HG03354 (cell line): ENCODE data around the gene OPN1SW.

ENCODE experiments used
- ATAC-seq: cut with Tn5 transposase; IDR thresholded peaks from one replicate; pipeline ENCODE4 v1.9.1; 2021; ENCODE audit warnings: mild to moderate bottlenecking; ENCODE audit not compliant: unreplicated experiment, poor library complexity, severe bottlenecking

The OPN1SW gene

GRCh38 chr7:128738570-128739047, 37.0 kb downstream of the OPN1SW start:
- peak; percentile 17 for ATAC-seq

GRCh38 chr7:128737867-128738385, 37.7 kb downstream of the OPN1SW start:
- no peak for ATAC-seq

DNA sequence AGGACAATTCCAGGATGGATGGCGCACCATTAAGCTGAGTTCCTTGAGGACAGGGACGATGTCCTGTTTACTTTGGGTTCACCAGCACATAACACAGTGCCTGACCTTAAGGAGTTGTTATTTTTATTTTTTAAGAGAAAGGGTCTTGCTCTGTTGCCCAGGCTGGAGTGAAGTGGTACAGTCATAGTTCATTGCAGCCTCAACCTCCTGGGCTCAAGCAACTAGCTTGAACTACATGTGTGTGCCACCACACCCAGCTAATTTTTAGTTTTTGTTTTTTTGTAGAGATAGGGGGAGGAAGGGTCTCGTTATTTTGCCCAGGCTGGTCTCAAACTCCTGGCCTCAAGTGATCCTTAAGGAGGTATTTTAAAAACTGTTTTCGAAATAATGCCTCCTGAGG, 38.2 kb downstream of the OPN1SW start:
- no peak for ATAC-seq

GRCh38 chr7:128735436-128735835, 40.2 kb downstream of the OPN1SW start:
- ATAC-seq = no peak

DNA sequence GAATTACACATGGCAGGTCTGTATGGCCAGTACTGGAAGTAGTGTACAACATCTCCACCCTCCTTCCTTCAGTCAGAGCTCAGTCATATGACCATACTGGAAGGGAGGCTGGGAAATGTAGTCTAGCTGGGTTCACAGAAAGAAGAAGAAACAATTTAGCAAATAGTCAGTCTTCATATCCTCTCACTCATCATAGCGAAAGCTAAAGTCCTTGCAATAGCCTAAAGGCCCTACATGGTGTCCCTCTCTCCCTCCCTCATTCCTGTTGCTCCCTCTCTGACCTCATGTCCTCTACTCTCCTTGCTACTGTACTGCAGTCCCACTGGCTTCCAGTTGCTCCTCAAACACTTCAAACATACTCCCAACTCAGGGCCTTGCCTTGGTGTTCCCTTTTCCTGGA, 40.7 kb downstream of the OPN1SW start:
- ATAC-seq = no peak

- ATAC-seq = no peak
Observed at GRCh38 chr7:128733278-128733645, 42.3 kb downstream of the OPN1SW start.

DNA sequence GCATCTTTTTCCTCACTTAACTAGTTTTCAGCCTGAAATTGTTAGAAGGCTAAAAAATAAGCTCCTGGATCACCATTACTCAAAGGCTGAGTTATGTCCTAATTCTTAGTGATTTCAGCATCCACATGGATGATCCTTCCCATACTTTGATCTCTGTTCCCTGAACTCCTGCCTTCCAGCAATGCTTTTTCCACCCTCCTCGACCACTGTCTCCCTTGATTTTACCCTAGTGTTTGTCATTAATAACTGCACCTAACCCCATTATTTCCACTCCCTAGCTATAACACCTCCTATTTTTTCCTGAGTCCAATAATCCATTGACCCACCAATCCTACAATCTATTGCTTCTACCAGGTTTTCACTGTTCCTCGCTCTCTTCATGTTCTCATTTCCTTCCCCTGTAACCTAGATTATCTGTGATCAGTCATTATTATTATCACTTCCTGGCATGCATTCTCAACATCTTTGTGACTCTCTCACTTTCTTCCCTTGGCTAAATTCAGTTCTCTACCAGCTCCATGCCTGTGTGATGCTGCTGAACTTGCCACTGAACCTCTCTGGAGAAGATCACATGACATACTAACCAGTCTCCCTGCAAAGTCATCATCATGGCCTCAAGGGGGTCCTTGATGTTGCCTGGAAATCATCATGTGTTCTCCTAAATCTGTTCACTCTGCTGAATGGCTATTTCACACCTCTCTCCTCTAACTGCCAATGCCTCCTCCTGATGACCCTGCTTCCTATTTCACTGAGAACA, 42.9 kb downstream of the OPN1SW start:
- no peak for ATAC-seq

DNA sequence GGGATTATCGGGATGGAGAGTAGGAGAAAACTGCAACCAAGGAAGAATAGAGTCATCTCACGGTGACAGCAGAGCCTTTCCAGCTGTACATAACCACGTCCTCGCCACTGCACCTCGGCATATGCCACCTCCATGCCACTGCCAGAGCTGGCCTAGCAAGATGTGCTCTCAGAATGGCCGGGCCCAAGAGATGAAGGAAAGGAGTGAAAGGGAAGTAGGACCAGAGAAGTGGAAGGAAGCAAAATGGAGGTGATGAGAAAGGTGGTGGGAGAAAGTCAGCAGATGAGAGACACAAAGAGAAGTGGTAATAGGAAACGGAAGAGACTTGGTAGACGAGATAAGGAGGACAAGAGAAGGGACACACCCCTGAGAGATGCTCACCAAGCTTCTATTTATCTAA, 44.4 kb downstream of the OPN1SW start:
- ATAC-seq = no peak

GRCh38 chr7:128729494-128729893, 46.1 kb downstream of the OPN1SW start:
- no peak for ATAC-seq

DNA sequence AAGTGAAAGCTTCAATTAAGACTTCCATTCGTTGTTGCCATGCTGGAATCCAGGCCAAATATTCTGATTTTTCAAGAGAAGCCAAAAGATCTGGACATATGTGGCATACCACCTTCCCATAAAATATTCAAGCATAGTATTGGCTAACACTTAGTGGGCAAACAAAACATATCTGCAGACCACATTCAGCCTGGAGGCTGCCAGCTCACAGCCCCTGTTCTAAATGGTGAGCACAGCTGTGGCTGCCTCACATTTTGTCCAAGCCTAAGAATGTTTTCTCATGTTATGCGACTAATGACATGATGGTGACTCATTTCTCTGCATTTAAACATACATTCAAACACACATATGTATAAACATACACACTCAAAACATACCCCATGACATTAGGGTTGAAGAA, 47.0 kb downstream of the OPN1SW start:
- no peak for ATAC-seq

- no peak for ATAC-seq
Observed at GRCh38 chr7:128727239-128727638, 48.4 kb downstream of the OPN1SW start.

- ATAC-seq = no peak
Observed at GRCh38 chr7:128726737-128727072, 48.9 kb downstream of the OPN1SW start.

- no peak for ATAC-seq
Observed at GRCh38 chr7:128726059-128726736, 49.4 kb downstream of the OPN1SW start.

GRCh38 chr7:128725531-128725930, 50.1 kb downstream of the OPN1SW start:
- ATAC-seq = no peak

- ATAC-seq = no peak
Observed at GRCh38 chr7:128724743-128725142, 50.9 kb downstream of the OPN1SW start.
